SHP77 (cell line): ENCODE data around the gene ABCC8.

Source experiments
- DNase-seq, 2 experiments: peaks; one replicate each; lab custom pipeline; 2025; lab: John Stamatoyannopoulos, UW

ABCC8 gene

DNA sequence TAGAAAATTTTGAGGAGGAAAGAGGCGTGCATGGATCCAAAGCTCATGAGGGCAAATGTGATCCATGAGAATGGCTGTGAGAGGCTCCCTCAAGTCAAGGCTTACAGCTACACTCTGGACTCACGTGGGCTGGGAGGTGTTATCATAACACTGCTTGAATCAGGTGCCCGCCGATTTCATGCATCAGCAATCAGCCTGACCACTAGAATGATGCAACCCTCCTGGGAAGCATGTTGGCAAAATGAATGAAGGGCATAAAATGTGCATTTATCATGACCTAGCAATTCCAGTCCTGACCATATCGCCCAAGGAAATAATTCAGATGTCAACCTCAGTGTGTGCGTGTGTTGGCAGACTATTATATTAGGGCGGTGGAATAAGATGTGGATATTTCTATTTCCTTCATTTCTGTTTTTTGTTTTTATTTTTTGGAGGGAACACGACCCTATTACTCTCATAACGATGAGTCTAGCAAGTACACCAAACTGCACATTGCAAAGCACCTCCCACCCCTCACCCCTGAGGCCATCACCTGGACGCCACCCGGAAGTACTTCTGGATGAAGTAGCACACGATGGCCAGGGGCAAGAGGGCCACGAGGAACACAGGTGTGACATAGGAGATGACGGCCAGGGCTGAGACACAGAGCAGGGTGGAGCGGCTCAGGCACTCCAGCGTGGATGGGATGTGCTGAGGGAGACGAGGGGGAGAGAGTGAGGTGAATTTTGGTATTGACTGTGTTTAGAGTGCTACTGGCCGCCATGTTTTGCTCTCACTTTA, 72.5 kb downstream of the ABCC8 start:
- DNase-seq: no peak

DNA sequence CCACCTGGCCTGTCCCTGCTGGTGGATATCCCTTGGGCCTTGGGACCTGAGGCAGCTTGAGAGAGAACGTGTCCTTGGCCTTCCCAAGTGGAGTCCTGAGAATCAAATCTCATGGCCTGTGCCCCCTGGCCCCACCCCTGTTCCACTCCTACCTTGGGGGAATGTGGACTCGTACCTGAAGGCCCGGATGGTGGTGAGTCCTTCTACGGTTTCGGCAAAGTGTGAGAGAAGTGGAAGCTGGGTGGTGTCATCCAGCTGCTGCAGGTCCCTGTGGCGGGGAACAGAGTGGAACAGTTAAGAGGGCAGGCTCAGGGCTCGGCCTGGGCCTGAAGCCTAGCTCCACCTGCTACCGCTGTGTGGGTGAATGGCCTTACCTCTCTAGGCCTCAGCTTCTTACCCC, 74.2 kb downstream of the ABCC8 start:
- DNase-seq: no peak

DNA sequence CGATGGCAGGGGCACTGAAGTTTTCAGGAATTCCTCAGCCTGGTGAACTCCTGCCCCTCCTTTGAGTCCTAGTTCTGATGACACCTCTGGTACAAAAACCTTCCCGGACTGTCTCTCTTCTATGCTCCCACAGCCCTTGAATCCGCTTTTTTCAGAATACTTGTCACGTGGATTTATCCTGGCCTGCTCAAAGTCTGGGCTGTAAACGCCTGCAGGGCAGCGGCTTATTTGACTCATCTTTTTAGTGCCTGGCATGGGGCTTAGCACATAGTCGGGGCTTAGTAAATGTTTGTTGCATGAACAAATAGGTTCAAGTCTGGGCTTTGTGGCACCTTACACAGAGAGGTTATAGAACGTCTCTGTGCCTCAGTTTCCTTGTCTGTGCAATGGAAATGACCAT, 74.8 kb downstream of the ABCC8 start:
- DNase-seq: no peak

DNA sequence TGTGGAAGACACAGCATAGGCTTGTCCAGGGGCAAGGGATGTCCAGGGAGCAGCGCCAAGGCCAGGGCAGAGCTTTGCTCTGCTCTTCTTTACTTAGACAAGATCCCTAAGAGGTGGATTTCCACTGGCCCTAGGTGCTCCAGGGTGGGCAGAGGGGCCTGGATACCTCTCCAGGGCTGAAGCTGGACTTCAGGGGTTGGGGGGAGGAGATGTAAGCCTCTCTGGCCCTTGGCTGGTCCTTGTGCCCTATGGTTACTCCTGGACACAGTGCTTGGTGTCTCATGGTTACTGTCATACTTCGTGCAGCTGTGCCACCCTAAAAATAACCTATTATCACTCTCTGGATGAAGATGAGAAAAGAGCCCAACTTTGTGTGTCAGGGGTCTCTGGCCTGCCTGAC, 75.3 kb downstream of the ABCC8 start:
- DNase-seq: no peak

DNA sequence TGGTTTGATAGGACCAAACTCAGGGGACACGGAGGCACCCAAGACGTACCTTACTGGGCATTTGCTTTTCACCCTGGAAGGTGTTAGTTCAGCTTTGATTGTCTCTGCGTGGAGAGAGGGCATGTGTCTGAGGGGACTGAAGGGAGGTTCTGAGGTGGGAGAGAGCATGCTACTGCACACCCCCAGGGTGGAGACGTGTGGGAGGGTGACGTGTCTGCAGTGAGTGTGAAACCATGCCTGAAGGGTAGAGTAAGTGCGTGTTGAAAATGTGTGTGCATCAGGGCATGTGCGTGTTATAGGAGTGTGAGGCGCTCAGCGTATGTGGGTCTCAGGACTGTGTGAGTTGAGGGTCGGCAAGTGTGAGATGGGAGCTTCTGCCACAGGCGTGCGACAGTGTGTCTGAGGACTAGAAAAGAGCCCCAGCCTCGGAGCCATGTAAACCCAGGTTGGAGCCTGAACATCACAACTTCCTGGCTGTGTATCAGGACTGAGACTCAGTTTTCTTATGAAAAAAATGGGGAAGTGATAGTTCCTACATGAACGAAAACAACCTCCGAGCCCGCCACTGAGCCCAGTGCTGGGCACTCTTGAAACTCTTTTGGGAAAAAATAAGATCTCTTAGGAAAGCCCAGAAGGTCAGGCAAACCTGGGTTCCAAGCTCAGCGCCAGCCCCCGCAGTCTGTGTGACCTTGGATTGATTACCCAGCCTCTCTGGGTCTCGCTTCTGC, 76.4 kb downstream of the ABCC8 start:
- DNase-seq: no peak

DNA sequence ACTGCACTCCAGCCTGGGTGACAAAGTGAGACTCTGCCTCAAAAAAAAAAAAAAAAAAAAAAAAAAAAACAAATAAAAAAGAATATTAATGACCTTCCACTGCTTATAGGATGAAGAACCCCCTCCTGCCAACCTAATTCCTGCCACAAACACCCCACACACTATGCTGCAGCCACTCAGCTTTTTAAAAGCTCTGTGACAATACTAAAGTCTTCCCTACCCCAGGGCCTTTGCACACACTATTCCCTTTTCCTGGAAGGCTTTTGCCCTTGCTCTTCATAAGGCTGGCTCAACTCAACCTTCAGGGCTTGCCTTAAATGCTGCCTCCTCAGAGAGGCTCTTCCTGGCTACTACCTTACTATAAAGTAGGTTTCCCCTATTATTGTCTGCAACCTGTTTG, 77.4 kb downstream of the ABCC8 start:
- no peak for DNase-seq

DNA sequence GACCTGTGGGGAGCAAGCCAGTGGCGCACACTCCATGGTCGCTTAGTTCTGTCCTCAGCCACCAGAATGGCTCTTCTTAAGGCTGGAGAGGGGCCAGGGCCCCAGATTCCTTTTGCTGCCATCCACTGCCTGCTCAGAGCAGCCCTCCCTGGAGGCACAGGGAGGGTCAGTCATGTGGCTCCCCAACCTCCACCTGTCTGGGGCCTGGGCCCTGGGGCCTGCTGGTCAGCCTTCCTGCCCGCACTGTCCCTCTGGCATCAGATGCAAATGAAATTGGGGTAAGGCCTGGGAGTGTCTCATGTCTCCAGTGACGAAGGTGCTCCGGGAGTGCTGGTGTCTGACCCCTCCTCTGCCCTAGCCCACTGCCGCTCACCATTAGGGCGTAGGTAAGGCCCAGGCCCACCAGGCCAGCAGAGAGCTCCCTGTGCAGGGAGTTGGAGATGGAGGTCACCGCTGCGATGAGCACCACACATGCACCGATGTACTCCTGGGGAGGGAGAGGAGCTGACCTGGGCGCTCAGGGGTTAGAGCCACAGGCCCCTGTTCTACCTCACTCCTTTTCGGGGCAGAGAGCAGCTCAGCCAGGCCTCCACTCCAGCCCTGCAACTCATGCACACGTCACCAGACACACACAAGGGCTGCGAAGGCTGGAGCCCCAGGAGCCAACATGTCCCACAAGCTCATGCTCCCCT, 79.2 kb downstream of the ABCC8 start:
- DNase-seq: no peak

DNA sequence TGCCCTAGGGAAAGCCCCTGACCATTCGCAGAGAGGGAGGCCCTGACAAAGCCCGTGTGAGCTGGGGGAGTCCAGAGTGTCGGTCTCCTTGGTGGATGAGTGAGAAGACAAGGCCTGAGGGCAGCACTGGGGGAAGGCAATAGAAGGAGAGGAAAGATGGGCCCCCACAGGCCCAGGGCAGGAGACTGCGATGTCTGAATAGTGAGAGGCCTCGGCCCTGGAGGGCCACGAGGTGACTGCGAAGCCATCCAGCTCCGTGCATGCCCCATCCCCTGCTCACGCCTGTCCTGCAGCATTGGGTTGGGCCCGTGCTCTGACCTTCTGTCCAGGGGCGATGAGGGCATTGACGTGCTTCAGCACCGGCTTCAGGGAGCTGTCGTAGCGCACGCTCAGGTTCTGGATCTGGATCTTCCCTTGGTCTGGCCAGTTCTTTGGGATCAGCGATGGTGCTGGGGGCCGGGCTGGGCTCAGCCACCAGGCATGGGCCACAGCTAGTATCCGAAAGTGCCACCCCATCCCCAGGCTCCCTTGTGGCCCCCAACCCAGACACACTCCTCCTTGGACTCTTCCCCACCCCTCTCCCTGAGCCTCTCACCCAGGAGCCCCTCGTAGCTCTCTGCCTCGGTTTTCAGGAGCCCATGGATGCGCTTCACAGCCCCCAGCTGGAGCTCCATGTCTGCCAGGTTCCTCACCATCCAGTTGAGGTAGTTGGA, 79.9 kb downstream of the ABCC8 start:
- no peak for DNase-seq

DNA sequence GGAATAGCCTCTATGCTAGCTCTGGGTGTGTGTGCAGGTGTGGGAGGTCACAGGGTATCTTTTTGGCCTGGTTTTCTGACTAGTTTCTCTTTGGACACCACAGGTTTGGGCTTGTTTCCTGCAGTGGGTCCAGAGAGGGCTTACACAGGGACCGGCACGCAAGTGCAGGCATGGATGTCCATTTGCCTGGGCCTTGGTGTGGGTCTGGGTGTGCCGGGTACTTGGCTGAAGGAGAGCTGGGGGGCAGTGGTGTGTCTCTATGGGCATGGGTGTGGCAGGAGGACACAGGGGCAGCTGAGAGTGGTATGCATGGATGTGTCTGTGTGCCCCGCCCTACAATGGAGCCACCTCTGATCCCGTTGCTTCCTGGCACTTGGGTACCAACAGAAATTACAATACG, 80.7 kb downstream of the ABCC8 start:
- no peak for DNase-seq

DNA sequence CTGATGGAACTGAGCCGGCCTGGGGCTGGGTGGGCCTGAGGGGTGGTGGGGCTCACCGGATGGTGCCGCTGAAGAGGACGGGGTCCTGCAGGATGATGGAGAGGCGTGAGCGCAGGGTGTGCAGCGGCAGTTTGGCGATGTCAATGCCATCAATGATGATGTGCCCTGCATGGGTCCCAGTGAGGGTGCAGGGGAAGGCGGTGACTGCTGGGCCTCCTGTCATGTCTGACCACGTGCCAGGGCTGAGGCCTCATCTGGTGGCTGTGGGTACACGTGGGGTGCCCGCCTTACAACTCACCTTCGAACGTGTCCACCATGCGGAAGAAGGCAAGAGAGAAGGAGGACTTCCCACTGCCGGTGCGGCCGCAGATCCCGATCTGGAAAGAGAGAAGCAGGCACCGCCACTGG, 81.1 kb downstream of the ABCC8 start:
- no peak for DNase-seq

DNA sequence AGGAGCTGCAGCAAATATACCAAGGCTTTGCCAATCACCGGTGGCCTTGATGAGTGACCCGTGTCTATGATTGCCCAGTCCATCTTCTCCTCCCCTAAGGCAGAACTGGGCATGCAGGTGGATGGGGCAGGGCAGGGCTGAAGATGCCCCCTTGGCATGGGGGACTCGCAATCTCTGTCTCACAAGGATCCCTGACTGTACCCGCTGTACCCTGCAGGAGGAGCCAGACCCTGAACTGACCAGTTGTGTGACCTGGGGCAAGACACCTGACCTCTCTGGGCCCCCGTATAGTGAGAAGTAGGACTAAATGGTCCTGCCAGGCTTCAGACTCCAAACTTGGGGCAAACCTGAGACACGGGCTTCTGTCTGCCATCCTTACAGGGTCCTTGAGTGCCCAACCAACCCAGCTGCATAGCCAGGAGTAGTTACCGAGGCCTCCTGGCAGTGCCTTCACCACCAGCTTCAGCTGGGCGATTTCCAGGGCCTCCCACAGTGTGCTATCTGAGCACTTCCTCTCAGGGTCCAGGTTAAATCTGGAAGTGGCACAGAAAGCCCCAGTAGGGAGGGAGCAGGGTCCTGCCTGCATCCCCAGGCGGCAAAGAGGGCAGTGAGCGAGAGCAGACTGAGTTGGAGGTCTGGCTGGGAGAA, 81.8 kb downstream of the ABCC8 start:
- no peak for DNase-seq

DNA sequence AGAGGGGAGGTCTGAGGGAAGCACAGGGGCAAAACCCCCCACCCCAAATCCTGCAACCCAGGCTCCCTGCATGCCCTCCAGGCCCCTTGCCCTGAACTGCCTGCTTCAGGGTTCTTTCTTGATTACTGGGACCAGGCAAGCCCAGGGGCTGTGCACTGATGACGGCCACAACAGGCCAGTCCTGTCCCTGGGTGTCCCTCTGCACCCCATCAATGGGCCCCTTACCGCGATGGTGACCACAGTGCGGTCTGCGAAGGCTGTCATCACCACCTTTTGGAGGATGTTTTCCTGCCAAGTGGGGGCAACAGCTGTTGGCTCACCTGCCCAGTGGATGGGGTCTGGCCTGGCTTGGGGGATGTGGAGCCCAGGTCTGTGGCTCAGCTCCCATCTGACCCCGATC, 83.2 kb downstream of the ABCC8 start:
- no peak for DNase-seq

DNA sequence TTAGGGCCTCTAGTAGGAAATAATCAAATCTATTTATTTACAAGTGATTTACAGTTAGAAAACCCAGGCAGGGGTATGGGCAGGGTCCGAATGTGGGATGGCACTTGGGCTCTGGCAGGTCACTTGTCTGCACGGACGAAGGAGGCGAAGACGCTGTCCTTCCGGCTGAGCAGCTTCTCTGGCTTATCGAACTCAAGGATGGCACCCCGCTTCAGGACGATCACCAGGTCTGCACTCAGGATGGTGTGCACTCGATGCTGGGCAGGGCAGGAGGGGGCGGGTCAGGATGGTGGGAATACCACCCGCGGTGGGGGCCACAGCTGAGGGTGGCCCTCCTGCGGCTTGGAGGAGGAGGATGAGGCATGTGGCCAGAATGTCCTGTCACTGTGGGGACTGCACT, 83.8 kb downstream of the ABCC8 start:
- no peak for DNase-seq

DNA sequence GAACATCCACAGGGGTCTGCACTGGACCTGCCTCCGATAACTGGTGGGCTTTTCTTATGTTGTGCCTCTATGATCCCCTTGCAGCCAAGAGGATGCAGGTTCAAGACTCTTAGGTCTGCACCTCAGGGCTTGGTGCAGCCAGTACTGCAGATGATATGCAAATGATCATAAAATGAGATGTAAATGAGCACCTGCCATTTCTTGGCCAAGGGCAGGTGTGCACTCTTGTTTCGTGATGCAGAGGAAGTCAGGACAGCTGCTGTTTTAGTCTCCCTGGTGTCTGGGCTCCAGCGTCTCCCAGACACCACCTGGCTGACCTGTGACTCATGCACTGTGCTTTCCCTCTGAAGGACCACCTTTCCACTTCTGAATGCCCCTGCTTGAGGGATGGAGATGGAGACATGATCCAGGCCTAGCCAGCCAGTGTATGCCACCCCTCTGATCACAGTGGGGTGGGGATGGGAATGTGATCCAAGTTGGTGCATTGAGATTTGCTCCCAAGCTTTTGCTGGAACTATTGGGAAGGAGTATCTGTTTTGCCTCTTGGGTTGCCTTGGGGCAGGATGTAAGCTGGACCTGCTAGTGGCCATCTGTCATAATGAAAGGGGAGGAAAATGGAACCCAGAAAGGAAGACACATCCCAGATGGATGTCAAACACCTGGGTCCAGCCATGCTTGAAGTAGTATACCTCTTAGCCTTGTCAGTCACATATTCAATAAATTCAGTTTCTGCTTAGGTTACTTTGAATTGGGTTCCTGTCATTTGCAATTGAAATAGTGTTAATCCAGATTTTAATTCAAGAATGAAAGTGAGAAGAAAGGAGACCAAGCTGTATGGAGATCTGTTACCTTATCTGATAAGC, 84.9 kb downstream of the ABCC8 start:
- DNase-seq: peak; percentile 23 to 69

DNA sequence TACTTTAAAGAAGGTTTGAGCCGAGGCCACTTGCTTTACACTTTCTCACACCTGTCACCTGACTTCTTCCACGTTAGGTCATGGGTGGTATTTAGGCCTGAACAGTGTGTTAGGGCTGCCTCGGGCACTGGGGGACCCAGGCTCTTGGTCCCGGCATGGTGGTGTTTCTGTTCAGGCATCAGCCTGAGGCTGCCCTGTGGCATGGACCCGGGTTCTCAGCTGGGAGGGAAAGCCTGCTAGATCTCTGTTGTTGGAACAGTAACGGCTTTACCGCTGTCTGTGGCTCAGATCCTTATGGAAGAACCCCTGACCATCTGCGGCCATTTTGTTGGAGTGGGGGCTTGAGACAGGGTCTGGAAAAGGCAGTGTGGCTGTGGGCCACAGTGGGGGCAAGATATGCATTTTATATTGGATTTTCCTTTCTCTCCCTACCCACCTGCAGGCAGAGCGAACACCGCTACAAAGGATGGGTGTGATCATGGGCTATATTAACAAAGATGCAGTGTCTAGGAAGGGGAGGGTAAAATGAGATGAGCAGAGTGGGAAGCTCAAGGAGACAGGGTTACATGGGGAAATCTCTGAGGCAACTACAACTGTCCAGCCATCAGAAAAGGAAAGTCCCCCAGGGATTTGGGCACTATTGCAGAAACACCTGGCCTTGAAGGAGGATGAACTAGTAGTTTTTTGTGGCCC, 86.5 kb downstream of the ABCC8 start:
- no peak for DNase-seq

DNA sequence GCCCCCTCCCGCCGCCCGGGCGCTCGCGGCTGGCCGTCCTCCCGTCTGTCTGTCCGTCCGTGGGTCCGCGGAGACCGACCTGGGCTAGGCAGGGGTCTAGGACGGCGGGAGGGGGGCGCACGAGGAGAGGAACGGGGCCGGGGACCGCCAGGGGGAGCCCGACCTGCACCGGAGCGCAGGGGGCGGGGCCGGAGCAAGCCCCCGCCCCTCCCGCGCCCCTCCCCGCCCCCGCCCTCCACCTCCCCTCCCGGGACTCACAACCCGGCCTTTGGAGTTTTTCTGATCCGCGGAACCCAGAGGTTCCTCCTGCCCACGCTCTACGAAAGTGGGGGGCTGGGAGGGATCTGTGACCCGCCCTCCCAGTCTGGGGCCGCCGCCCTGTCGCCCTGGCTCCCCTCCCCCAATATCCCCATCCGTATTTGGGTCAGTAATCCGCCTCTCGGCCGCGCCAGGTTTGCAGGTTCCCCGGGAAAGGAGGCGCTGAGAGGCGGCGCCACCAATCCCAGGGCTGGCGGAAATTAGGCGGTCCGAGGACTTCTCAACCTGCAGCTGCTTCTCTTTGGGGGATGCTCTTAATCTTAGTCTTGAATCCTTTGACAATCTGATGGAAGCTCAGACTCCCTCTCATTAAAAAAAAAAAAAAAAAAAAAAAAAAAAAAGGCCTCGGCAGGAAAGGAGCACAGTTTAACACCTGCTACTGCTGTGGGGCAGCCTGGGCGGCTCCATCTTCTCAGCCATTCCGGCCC, 87.3 kb downstream of the ABCC8 start:
- DNase-seq: peak; percentile 14 to 59

DNA sequence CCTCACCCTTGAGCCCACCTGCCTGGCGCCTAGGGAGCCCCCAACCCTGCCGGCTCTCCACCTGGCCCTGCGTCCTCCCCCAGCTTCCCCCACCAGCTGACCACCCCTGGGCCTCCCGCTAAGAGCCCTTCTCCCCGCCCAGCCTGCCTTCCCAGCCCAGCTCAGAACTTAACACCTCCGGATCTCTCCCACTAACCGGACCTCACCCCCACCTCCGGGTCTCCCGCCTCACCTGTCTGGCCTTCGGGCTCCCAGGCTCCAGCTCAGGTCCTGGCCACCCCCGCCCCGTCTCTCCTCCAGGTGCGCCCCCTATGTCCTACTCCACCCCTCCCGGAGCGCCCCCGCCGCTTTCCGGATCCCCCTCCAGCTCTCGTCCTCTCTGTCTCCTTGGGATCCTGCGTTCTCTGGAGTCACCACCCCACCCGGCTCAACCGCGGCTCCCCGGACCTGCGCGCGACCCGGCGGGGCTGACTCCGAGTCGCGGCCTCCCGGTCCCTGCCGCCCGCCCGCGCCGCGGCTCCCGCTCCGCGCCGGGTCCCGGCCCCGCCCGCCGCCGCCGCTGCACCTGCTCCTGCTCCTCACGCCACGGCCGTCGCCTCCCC, 87.9 kb downstream of the ABCC8 start, which contains the start of gene KCNJ11:
KCNJ11 (minus strand) TSS at position 51 of the 602 bp plus-strand sequence. CDS start 568 bp downstream, outside the sequence.
- no peak for DNase-seq

DNA sequence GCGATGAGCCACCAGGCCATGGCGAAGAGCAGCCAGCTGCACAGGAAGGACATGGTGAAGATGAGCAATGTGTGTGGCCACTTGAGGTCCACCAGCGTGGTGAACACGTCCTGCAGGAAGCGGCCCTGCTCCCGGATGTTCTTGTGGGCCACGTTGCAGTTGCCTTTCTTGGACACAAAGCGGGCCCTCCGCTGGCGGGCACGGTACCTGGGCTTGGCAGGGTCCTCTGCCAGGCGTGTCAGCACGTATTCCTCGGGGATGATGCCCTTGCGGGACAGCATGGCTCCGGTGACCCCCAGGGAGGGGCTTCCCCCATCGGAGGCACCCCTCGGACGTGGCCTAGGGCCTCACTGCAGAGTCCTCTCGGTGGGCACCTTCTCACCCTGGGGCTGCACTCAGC, 88.8 kb downstream of the ABCC8 start:
- no peak for DNase-seq

DNA sequence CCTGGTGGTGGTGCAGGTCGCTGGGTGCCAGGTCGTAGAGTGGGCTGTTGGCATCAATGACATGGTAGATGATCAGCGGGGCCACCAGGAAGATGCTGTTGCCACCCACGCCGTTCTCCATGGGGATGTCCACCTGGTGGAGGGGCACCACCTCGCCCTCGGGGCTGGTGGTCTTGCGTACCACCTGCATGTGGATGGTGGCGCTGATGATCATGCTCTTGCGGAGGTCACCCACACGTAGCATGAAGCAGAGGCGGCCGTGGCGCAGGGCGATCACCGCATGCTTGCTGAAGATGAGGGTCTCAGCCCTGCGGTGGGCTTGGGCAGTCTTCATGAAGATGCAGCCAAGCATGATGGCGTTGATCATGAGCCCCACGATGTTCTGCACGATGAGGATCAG, 89.4 kb downstream of the ABCC8 start:
- no peak for DNase-seq
